Hepatocyte (in vitro differentiated cells): Measurements from ENCODE around the gene PSMG4.

Source experiments
- EZH2 ChIP-seq: fragments of 200-600 bp; sonication (generic); IDR thresholded peaks from 2 replicates; pipeline ENCODE4 v1.6.1; 2016; ENCODE audit warnings: antibody characterized with exemption, mild to moderate bottlenecking, borderline replicate concordance
- EZH2phosphoT487 ChIP-seq: fragments of 200-600 bp; sonication (generic); IDR thresholded peaks from one replicate; pipeline ENCODE4 v1.6.1; 2018; ENCODE audit warnings: antibody characterized with exemption, mild to moderate bottlenecking, low read depth, moderate library complexity; ENCODE audit not compliant: unreplicated experiment, severe bottlenecking
- TF ChIP-seq, protein P1 (sequence below): fragments of 200-600 bp; sonication (generic); IDR thresholded peaks from 2 replicates; pipeline ENCODE4 v1.5.1; 2016; ENCODE audit warnings: antibody characterized with exemption, mild to moderate bottlenecking; ENCODE audit not compliant: poor library complexity

DNA sequence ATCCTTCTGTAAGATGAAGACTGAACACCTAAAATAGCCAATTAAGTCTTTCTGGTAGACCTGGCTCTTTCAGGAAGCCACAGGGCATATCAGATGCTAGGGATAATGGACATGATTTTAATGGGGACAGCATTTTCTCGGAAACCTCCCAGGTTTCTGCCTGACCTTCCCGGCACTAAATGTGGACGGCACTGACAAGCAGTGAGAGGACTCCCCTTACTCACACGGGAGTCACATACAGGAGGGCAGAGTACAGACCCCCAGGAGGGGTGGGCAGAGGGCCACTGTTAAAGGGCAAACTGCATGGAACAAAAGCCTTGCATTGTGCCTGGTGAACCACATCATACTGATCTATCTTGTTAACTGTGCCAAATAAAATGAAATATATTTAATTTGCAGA lies 19.9 kb downstream of the PSMG4 start:
- TF ChIP-seq, protein P1, sequence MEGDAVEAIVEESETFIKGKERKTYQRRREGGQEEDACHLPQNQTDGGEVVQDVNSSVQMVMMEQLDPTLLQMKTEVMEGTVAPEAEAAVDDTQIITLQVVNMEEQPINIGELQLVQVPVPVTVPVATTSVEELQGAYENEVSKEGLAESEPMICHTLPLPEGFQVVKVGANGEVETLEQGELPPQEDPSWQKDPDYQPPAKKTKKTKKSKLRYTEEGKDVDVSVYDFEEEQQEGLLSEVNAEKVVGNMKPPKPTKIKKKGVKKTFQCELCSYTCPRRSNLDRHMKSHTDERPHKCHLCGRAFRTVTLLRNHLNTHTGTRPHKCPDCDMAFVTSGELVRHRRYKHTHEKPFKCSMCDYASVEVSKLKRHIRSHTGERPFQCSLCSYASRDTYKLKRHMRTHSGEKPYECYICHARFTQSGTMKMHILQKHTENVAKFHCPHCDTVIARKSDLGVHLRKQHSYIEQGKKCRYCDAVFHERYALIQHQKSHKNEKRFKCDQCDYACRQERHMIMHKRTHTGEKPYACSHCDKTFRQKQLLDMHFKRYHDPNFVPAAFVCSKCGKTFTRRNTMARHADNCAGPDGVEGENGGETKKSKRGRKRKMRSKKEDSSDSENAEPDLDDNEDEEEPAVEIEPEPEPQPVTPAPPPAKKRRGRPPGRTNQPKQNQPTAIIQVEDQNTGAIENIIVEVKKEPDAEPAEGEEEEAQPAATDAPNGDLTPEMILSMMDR: no peak
- no peak for TF ChIP-seq EZH2
- TF ChIP-seq EZH2phosphoT487: no peak
